ENCODE results near the gene GUCY1A1.

DNA sequence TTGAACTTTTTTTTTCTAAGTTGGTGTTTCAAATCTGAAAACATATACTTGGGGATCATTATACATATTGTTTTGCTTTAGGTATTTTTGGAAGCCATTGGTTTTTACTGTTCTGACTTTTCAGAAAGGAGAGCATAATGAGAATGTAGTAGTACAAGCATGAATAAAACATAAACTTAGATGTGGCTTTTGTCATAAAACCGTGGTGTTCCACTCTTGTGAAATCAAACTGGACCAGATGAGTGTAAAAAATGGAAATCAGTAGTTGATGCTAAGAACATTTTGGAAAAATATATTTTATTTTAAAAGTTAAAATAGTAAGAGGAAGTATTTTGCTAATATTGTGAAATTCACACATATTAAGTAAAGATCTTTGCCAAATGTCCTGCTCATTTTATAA lies 29.6 kb downstream of the GUCY1A1 start:
- TF ChIP-seq, protein P1, sequence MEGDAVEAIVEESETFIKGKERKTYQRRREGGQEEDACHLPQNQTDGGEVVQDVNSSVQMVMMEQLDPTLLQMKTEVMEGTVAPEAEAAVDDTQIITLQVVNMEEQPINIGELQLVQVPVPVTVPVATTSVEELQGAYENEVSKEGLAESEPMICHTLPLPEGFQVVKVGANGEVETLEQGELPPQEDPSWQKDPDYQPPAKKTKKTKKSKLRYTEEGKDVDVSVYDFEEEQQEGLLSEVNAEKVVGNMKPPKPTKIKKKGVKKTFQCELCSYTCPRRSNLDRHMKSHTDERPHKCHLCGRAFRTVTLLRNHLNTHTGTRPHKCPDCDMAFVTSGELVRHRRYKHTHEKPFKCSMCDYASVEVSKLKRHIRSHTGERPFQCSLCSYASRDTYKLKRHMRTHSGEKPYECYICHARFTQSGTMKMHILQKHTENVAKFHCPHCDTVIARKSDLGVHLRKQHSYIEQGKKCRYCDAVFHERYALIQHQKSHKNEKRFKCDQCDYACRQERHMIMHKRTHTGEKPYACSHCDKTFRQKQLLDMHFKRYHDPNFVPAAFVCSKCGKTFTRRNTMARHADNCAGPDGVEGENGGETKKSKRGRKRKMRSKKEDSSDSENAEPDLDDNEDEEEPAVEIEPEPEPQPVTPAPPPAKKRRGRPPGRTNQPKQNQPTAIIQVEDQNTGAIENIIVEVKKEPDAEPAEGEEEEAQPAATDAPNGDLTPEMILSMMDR (conservative IDR thresholded peaks at IDR 0.05), result no peak
- no peak for TF ChIP-seq EZH2 (IDR thresholded peaks at IDR 0.05; ENCODE audit: low read depth)
